Naive thymus-derived CD4-positive, alpha-beta T cell (primary cell): ENCODE results near the gene GRM8. TPM values are rescaled to one million over a fixed set of nuclear protein-coding genes. Genes with fewer than 3 reads are reported as not detected.
"Not testable (repeated sequence)": the region's sequence is repeated elsewhere in the genome, so short reads cannot be mapped to it uniquely, and the experiment has no call there.

Source experiments
- ATAC-seq: fragments of 150-1000 bp; cut with Tn5 transposase; 2 replicates; pipeline ENCODE4 v1.10.0; 2021; ENCODE audit warnings: mild to moderate bottlenecking, moderate library complexity
- CTCF ChIA-PET: fragments of 350-600 bp; sonication (Branson Sonifier 250); formaldehyde crosslinking; loops from one replicate; lab custom pipeline; 2021; ENCODE audit warnings: antibody characterized with exemption; lab: Charles Lee
- POLR2A ChIA-PET: fragments of 350-600 bp; sonication (Branson Sonifier 250); formaldehyde crosslinking; loops from one replicate; lab custom pipeline; 2021; ENCODE audit warnings: antibody characterized with exemption, inconsistent platforms; lab: Charles Lee
- DNase-seq, 9 donors: peaks; one replicate each; pipeline versions ENCODE4 v3.0.0 to v3.0.0-alpha.2; 2020 to 2022; ENCODE audit warnings: mixed read lengths in 1 of 9
- H3K27ac ChIP-seq: one replicate; pipeline ENCODE4 v1.7.0; 2013; ENCODE audit warnings: mild to moderate bottlenecking, low read depth, low read length, moderate library complexity
- H3K27me3 ChIP-seq, 2 donors: one replicate each; pipeline ENCODE4 v1.7.0; 2013; ENCODE audit warnings: low read length in 2 of 2, mild to moderate bottlenecking in 2 of 2, moderate library complexity in 2 of 2; ENCODE audit not compliant: control insufficient read depth in 2 of 2, insufficient read depth in 2 of 2
- H3K36me3 ChIP-seq, 3 experiments: 1 replicate in 2 of 3; 2 replicates in 1 of 3; pipeline ENCODE4 v1.7.0; 2013; ENCODE audit warnings: low read length in 3 of 3, mild to moderate bottlenecking in 3 of 3, moderate library complexity in 1 of 3; ENCODE audit not compliant: insufficient read depth in 3 of 3, control insufficient read depth in 2 of 3
- H3K4me1 ChIP-seq, 2 donors: one replicate each; pipeline ENCODE4 v1.7.0; 2013; ENCODE audit warnings: low read length in 2 of 2, mild to moderate bottlenecking in 2 of 2, moderate library complexity in 1 of 2; ENCODE audit not compliant: control insufficient read depth in 2 of 2, insufficient read depth in 2 of 2
- H3K4me3 ChIP-seq: 2 replicates; pipeline ENCODE4 v1.7.0; 2013; ENCODE audit warnings: mild to moderate bottlenecking, low read length
- H3K9me3 ChIP-seq, 3 experiments: 1 replicate in 2 of 3; 2 replicates in 1 of 3; pipeline ENCODE4 v1.7.0; 2013; ENCODE audit warnings: low read length in 3 of 3; ENCODE audit not compliant: control insufficient read depth in 2 of 3
- H3K27ac Mint-ChIP-seq, 9 donors: one replicate each; pipeline ENCODE4 v1.8.0; 2020 to 2022; ENCODE audit warnings: mixed read lengths in 9 of 9, mild to moderate bottlenecking in 8 of 9, moderate library complexity in 5 of 9, inconsistent platforms in 2 of 9
- H3K27me3 Mint-ChIP-seq, 5 donors: one replicate each; pipeline ENCODE4 v1.8.0; 2021 to 2022; ENCODE audit warnings: mixed read lengths in 5 of 5, mild to moderate bottlenecking in 1 of 5
- H3K36me3 Mint-ChIP-seq, 5 donors: one replicate each; pipeline ENCODE4 v1.8.0; 2020 to 2022; ENCODE audit warnings: mixed read lengths in 5 of 5, mild to moderate bottlenecking in 3 of 5, inconsistent platforms in 1 of 5
- H3K4me1 Mint-ChIP-seq, 7 donors: one replicate each; pipeline ENCODE4 v1.8.0; 2020 to 2022; ENCODE audit warnings: mixed read lengths in 7 of 7, mild to moderate bottlenecking in 3 of 7, inconsistent platforms in 1 of 7
- H3K4me3 Mint-ChIP-seq, 10 donors: one replicate each; pipeline ENCODE4 v1.8.0; 2020 to 2022; ENCODE audit warnings: mild to moderate bottlenecking in 10 of 10, mixed read lengths in 10 of 10, moderate library complexity in 6 of 10, inconsistent platforms in 2 of 10
- H3K9me3 Mint-ChIP-seq, 11 donors: one replicate each; pipeline ENCODE4 v1.8.0; 2020 to 2022; ENCODE audit warnings: mixed read lengths in 11 of 11, mild to moderate bottlenecking in 4 of 11, inconsistent platforms in 1 of 11, moderate library complexity in 1 of 11
- intact Hi-C, 2 donors: fragments of 100-400 bp; cut with micrococcal nuclease; formaldehyde crosslinking; loops; one replicate each; pipeline ENCODE4 v1.15.1; 2023
- polyA plus RNA-seq, 2 donors: library from polyadenylated mRNA; unstranded; fragments of 300-500 nt; fragmentation: Illumina TruSeq; gene quantifications; one replicate each; pipeline ENCODE4 v1.2.3, GENCODE V29; 2021
- total RNA-seq, 6 experiments: library from RNA in 5 of 6; stranded (reverse) in 5 of 6; gene quantifications; 1 replicate in 5 of 6; 2 replicates in 1 of 6; pipeline ENCODE4 v1.2.3 and lab custom pipeline; 2021 to 2026

Gene GRM8
- total and polyA plus RNA-seq, 7 experiments from 2014 or later, result not detected

DNA sequence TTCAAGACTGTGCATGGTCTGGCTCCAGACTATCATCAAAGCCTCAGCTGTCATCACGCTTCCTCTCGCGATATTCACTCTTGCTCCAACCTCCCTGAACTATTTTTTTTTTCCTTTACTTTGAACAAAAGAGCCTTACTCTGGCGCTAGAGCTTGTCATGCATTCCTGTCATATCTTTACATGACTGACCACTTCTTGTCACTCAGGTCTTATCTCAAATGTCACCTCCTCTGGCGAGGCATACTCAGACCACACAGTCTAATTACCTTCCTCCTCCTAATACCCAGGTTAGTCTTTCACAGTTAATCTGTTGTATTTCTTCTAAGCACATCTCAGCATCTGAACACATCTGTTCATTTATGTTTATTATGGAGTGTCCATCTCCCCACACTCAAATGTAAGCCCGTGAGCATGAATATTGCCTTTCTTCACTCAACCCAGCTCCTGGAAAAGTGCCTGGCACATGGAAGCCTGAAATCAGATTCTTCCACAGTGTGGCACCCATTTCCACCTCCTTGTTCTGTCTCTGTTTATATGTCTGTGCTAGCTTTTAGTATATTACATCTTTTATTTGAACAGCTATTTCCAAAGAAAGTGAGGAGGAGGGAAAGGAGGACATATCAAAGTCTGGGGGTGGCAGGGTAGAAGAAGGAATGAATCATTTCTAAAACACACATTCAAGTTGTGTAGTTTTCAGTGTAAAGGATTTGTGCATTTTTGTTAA is 351.5 kb downstream of the GRM8 start:
- H3K36me3 Mint-ChIP-seq, H3K4me3 ChIP-seq, H3K4me1 ChIP-seq, DNase-seq, H3K9me3 Mint-ChIP-seq, ATAC-seq, H3K4me3 Mint-ChIP-seq, H3K27ac Mint-ChIP-seq, H3K9me3 ChIP-seq, H3K36me3 ChIP-seq, CTCF ChIA-PET, H3K4me1 Mint-ChIP-seq, H3K27me3 ChIP-seq, POLR2A ChIA-PET, H3K27ac ChIP-seq: not testable (repeated sequence)
- H3K27me3 Mint-ChIP-seq, result peaks cover 2 to 27% (median 20%) of the 10 kb centered on the region in 5 donors
- intact Hi-C loops, result loop anchor here in 1 of 2 donors (5.0 kb wide), 1 partner anchor 99 kb away; no protein-coding TSS in a partner anchor

DNA sequence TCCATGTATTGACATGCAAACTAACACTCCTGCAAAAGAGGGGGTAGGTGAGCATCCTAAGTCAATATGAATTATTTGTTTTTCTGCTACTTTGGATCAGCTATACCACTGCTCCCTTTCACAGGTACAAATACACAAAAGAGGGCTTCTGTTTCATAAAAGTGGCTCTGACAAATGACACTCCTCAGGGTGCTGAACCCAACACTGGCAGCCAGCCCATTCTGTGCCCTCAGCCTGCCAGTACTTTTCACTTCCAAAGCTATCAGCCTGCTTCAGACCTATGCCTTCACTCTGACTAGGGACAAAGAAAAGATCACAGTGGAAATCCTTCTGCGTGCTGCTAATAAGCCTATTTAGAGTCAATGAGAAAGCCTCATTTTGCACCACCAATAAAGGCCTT is 364.8 kb downstream of the GRM8 start:
- CTCF ChIA-PET, intact Hi-C loops, POLR2A ChIA-PET, H3K36me3 Mint-ChIP-seq, H3K27ac ChIP-seq, H3K27me3 Mint-ChIP-seq, H3K4me1 Mint-ChIP-seq, H3K9me3 ChIP-seq, ATAC-seq, H3K36me3 ChIP-seq, H3K27ac Mint-ChIP-seq, DNase-seq, H3K9me3 Mint-ChIP-seq, H3K4me3 Mint-ChIP-seq, H3K4me3 ChIP-seq, H3K27me3 ChIP-seq, H3K4me1 ChIP-seq: not testable (repeated sequence)

DNA sequence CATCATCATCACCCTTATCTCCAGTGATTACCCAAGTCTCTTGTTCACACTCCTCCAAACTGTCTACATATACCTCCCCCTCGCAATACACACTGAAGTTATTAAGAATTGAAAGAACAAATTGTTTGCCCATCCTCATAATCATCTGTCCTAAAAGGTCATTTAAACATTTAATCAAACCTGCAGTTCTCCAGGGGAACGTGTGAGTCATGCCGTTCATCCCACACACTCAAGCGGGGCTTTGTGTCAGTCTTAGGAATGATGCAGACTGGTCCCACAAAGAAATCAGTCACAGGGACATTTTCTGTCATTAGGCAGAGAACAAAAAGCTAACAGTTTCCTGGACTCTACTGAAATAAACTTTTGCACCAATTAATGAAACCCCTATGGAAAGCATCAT is 365.2 kb downstream of the GRM8 start:
- DNase-seq, H3K4me3 ChIP-seq, H3K27ac ChIP-seq, ATAC-seq, H3K36me3 Mint-ChIP-seq, POLR2A ChIA-PET, H3K4me3 Mint-ChIP-seq, CTCF ChIA-PET, H3K9me3 ChIP-seq, H3K27ac Mint-ChIP-seq, H3K9me3 Mint-ChIP-seq, H3K36me3 ChIP-seq, H3K4me1 Mint-ChIP-seq, H3K4me1 ChIP-seq, H3K27me3 Mint-ChIP-seq, H3K27me3 ChIP-seq, intact Hi-C loops: not testable (repeated sequence)

DNA sequence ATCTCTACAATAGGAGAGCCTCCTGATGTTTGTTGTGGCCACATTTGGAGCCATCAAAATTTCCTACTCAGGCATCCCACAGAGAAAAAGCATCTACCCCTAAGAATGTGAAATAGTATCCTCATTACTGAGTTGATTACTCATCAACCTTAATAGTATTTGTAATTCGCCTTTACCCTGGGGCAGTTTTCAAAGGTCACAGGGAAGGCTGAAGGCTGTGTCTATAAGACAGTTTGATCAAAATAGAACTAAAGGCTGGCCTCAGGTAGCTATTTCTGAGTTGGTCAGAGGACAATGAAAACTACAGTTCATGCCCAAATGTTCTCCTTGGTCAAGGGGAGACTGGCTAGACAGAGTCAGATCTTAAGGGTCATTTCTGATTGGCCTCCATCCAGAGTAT is 370.0 kb downstream of the GRM8 start:
- H3K36me3 Mint-ChIP-seq, DNase-seq, H3K9me3 ChIP-seq, H3K27ac ChIP-seq, H3K4me1 ChIP-seq, H3K36me3 ChIP-seq, H3K4me3 ChIP-seq, POLR2A ChIA-PET, CTCF ChIA-PET, H3K27me3 ChIP-seq, H3K4me1 Mint-ChIP-seq, intact Hi-C loops, H3K27ac Mint-ChIP-seq, ATAC-seq, H3K4me3 Mint-ChIP-seq, H3K9me3 Mint-ChIP-seq: not testable (repeated sequence)
- H3K27me3 Mint-ChIP-seq, result peaks cover 0 to 15% (median 6%) of the 10 kb centered on the region in 5 donors

DNA sequence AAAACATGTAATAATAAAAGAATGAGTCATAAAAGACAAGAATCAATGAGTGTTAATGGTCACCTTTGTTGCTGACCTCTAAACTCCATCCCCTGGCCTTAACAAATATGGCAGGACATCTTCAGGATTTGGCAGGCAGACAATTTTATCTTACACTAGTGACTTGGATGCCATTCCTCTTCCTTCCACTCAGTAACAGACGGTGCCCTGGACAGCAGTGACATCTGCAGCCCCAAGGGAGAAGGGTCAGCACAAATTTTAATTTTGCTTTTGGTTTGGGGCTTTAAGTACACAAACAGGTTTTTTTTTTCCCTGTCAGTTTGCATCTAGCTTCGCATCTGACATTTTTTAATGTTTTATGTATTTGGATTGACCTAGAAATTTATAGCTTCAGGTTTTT is 370.8 kb downstream of the GRM8 start:
- H3K9me3 Mint-ChIP-seq, H3K4me3 ChIP-seq, intact Hi-C loops, H3K4me1 Mint-ChIP-seq, H3K4me1 ChIP-seq, H3K27ac Mint-ChIP-seq, POLR2A ChIA-PET, CTCF ChIA-PET, H3K9me3 ChIP-seq, H3K27ac ChIP-seq, H3K36me3 Mint-ChIP-seq, H3K27me3 ChIP-seq, DNase-seq, ATAC-seq, H3K4me3 Mint-ChIP-seq, H3K36me3 ChIP-seq: not testable (repeated sequence)
- peaks cover 0 to 15% (median 6%) of the 10 kb centered on the region in 5 donors for H3K27me3 Mint-ChIP-seq

DNA sequence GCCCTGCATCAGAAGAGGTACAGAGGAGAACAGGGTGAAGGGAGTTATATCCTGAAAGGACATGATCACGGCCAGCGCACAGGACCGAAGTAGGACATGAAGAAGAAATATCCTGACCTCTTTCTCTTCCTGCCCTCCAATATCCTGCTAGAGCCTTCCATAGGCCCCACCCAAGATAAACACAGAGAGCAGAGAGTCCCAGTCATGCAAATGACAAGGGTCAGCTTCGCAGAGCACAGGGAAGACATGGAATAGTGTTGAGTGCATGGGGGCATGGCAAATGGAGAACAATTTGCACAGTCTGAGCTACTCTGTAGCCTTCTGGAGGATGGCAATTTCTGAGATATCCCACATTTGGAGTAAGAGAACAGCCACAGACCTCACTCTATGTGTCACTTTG is 371.4 kb downstream of the GRM8 start:
- Histone ChIP-seq H3K27ac (no peak overlapping the region), H3K4me3 (no peak overlapping the region), H3K36me3 (no peaks in the 10 kb centered on the region), H3K4me1 (no peaks in the 10 kb centered on the region), H3K9me3 (no peaks in the 10 kb centered on the region), H3K27me3 (no peaks in the 10 kb centered on the region)
- peaks cover 0 to 4% (median 0%) of the 10 kb centered on the region in 11 donors for H3K9me3 Mint-ChIP-seq
- no peaks in the 10 kb centered on the region for H3K4me1 Mint-ChIP-seq
- no peak overlapping the region for H3K4me3 Mint-ChIP-seq
- no peak overlapping the region for H3K27ac Mint-ChIP-seq
- no peaks in the 10 kb centered on the region for H3K36me3 Mint-ChIP-seq
- ChIA-PET CTCF (no interaction called here), POLR2A (no interaction called here)
- intact Hi-C loops, result no loop called here
- H3K27me3 Mint-ChIP-seq, result peaks cover 0 to 15% (median 6%) of the 10 kb centered on the region in 5 donors
- ATAC-seq (no peak), DNase-seq (no peak)

DNA sequence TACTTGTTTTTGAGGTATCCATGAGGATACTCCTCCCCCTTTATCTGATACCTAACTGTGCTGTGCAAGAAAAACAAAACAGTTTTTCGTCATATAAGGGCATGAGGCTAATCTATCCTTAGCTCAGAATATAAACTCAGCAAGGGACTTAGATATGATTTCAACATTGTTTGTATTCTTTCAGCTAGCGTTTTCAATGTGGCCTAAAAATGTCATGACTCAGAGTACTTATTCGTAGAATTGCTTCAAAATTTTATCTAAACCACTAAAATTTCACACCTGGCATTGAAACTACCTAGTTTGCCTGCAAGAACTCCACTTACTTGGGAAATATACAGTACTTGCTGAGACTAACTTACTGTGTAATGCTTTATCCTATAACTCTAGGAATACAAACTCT is 376.2 kb downstream of the GRM8 start:
- H3K4me3 Mint-ChIP-seq, H3K36me3 ChIP-seq, intact Hi-C loops, H3K4me1 Mint-ChIP-seq, H3K27ac ChIP-seq, DNase-seq, H3K36me3 Mint-ChIP-seq, H3K9me3 ChIP-seq, H3K4me1 ChIP-seq, ATAC-seq, CTCF ChIA-PET, H3K27me3 ChIP-seq, H3K27me3 Mint-ChIP-seq, H3K9me3 Mint-ChIP-seq, H3K4me3 ChIP-seq, H3K27ac Mint-ChIP-seq, POLR2A ChIA-PET: not testable (repeated sequence)
